Mononuclear cell (primary cell): Measurements from ENCODE around the gene PLEKHG3. TPM values are rescaled to one million over a fixed set of nuclear protein-coding genes. Genes with fewer than 3 reads are reported as not detected.

Experiments
- H3K27me3 ChIP-seq: 2 replicates; pipeline ENCODE4 v1.6.0; 2011; ENCODE audit warnings: low read length, control low read depth; ENCODE audit not compliant: insufficient read depth
- H3K4me1 ChIP-seq: 2 replicates; pipeline ENCODE4 v1.5.1; 2011; ENCODE audit warnings: mild to moderate bottlenecking, low read length, control low read depth; ENCODE audit not compliant: insufficient read depth
- H3K4me3 ChIP-seq: 2 replicates; pipeline ENCODE4 v1.5.1; 2011; ENCODE audit warnings: mild to moderate bottlenecking, low read length, moderate library complexity
- H3K9me3 ChIP-seq: 2 replicates; pipeline ENCODE4 v1.5.1; 2011; ENCODE audit warnings: low read depth, mild to moderate bottlenecking, control low read depth, low read length
- total RNA-seq: library from RNA; depleted of rRNA; stranded (reverse); fragments of >200 nt; gene quantifications from one replicate; pipeline ENCODE4 v1.2.3, GENCODE V29; 2012

Gene PLEKHG3
- total RNA-seq, 1 donor, result 6.7 TPM

DNA sequence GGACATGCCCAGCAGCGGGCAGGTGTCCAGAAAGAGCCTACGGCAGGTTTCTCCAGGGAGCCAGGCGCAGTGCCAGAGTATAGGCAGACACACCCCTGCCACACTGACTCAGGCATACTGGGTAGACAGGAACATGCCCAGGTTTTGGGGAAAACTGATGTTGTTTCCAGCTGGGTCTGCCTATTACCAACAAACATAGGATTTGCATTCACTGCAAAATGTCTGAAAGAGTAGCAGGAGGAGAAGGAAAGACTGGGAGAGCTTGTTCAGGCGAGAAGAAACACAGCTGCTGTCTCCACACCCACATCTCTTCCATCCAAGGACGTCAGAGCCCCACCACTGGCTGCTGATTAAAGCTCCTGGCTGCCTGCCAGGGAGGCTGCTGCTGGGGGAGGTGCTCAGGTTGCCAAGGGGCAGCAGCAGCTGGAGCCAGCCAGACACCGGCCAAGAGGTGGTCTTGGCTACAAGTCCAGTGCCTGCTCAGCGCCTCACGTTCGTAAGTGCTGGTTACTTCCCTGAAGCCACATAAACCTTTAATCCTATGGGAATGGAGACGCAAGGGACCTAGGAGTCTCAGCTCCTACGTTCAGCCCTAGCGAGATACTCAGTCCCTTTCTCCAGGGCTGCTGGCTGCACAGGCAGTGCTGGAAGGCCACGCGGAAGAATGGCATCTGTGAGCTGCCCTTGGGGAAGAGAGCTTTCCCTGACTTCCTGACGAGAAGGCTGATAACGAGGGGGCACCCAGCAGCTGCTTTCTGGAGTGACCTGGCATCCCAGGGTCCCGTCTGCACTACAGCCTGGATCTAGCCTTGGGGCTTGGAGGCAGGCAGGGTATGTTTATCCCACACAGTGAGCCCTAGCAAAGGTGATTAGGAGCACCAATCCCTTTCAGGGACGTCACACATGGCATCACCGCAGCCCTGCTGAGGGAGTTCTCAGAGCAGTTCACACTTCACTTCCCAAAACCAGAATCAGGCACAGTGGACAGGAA lies 58.1 kb downstream of the PLEKHG3 start:
- Histone ChIP-seq H3K27me3 (peaks cover 3% of the 10 kb centered on the region), H3K9me3 (no peaks in the 10 kb centered on the region), H3K4me3 (no peak overlapping the region), H3K4me1 (peaks cover 50% of the 10 kb centered on the region)

DNA sequence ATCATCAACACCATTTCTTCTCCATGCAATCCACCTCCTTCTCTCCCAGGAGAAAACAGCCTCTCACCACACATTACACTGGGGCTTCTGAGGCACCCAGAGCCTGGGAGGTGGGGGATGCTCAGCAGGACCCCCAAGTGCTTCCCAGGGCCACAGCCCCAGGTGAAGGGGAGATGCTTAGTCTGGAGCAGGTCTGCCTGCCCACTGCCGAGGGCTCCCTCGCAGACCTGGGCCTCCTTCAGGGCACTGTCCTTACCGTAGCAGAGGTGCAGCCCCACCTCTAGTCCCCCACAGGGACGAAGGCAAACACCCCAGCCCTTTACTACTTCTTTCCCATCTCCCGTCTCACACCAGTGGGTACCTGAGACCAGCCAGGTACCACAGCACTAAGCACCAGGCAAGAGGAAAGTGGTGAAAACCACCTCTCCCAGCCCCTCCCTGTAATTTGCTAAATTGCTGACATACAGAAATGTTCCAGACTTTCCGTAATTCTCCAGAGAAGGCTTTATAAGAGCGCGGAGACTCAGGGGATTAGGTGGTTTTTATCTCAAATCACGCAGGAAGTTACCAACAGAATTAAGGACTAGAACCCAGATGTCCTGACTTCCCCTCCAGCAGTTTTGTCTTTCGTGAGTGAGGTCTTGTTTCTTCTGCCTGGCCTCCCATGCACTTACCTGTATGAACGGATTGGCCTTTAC lies 59.0 kb downstream of the PLEKHG3 start:
- Histone ChIP-seq H3K4me1 (peaks cover 41% of the 10 kb centered on the region), H3K27me3 (peaks cover 3% of the 10 kb centered on the region), H3K9me3 (no peaks in the 10 kb centered on the region), H3K4me3 (no peak overlapping the region)

DNA sequence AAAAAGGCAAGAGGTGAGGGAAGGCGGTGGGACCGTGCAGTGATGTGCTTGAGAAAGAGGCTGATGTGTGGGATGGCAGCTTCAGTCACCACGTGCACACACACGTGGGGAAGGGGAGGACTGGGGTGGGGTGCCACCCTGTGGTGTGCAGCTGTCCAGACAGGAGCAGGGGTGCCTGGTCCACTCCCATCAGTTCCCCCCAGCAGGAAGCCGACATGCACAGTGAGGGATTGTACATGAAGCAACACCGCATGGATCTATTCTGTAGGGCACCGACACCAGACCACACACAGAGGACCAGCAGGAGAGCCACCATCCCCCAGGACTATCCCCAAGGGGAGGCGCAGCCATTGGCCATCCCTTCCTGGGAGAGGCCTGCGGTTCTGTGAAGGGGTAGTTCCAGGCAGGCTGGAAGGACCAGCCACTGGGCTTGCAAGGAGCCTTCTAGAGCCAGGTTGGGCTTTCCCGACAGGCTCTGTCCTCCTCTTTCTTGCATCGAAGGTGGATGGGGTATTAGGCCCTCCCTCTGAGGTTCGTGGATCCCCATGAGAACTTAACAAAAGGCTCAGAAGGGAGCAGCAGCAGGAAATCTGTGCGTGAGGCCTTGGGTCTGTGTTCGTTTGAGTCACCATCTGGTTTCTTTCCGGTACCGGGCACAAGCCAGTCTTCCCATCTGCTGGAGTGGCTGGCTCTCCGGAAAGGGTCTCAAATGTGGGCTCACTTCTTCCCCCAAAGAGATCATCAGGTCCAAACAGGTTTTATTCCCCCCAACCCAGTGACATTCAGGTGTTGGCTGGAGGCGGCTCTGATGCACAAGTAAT lies 59.8 kb downstream of the PLEKHG3 start:
- no peak overlapping the region for H3K4me3 ChIP-seq

DNA sequence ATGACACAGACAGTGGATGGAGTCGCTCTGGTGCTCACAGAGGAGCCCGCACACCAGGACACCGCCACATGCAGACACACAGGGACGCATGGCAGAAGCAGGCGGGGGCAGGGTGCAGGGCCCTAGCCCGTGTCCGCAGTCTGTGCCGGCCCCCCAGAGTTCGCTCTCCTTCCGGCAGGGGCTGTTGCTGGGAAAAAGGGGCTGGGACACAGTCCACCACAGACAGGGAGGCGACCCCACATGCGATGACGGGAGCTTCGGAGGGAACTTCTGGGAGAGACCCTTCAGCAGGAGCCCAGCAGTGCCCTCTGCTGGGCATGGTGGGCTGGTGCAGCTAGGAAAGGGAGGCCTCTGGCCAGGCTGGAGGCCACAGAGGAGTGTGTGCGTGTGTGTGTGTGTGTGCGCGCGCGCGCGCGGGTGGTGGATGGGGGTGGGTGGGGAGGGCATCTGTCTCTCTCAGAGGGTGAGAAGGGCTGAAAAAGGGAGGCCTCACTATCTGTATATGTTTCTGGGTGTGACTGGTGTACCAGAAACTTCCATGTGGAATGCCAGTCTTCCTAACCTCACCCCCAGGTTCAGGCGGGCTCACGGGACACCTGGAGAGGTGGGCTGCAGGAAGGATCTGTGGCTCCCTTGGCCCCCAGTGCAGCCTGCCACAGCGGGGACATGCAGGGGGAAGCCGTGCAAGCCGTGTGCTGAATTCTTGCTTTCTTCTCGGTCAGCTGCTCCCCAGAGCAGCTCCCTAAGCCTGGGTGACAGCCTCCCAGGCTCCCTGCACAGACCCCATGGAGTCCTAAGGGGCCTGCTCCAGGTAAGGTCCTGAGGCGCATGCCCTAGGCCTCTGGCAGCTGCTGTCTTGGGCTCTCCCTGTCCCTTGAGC lies 60.7 kb downstream of the PLEKHG3 start:
- Histone ChIP-seq H3K27me3 (peaks cover 3% of the 10 kb centered on the region), H3K4me3 (no peak overlapping the region), H3K9me3 (no peaks in the 10 kb centered on the region), H3K4me1 (peaks cover 27% of the 10 kb centered on the region)

More for the DNA sequence above, 59.8 kb downstream of the PLEKHG3 start:
- H3K4me1 ChIP-seq, result peaks cover 35% of the 10 kb centered on the region
- no peaks in the 10 kb centered on the region for H3K9me3 ChIP-seq
- peaks cover 3% of the 10 kb centered on the region for H3K27me3 ChIP-seq

DNA sequence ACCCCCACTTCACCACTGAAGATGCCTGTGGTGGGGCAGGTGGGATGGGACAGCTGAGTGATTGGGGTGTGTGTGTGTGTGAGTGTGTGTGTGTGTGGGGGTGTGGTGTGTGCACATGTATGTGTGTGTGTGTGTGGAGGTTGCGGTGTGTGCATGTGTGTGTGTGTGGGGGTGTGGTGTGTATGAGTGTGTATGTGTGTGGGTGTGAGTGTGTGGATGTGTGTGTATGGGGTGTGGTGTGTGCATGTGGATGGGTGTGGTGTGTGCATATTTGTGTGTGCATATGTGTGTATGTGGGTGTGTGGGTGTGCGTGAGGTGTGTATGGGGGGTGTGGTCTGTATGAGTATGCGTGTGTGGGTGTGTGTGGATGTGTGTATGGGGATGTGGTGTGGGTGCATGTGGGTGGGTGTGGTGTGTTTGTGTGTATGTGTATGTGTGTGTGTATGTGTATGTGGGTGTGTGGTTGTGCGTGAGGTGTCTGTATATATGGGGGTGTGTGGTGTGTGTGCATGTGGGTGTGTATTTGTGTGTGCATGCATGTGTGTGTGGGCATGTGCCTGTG lies 61.6 kb downstream of the PLEKHG3 start:
- Histone ChIP-seq H3K4me3 (no peak overlapping the region), H3K27me3 (peaks cover 3% of the 10 kb centered on the region), H3K4me1 (peaks cover 23% of the 10 kb centered on the region), H3K9me3 (no peaks in the 10 kb centered on the region)

DNA sequence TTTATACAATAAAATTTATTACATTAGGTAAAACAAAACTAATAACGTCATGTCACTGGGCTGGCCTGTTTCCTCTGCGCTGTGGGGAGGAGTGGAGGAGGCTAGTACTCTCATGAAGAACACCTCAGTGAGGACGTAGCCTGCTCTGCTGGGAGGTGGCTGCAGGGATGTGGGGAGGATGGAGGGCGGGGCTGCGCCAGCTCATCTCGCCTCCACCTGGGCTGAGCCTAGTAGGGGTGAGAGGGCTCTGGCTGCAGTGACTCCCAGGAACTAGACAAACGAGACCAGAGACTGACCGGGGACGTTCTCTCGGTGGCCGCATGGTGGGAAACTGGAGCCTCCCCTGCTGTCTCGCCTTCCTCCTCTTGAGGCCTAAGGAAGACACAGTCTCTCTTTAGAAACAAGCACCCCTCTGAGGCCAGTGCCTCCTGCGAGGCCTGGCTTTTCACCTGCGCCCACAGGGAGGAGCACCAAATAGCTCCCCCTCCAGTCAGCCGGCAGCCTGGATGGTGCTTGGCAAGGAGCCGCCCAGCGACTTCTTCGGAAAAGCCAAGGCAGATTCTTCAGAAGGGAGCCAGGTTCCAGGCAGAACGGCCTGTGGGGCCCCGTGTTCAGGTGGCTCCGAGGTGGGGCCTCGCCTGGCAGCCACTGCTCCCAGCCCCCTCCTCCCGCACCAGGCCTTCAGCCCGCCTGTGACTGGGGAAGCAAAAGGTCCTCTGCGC lies 62.4 kb downstream of the PLEKHG3 start:
- no peak overlapping the region for H3K4me3 ChIP-seq
- H3K9me3 ChIP-seq, result no peaks in the 10 kb centered on the region
- H3K27me3 ChIP-seq, result peaks cover 3% of the 10 kb centered on the region
- peaks cover 28% of the 10 kb centered on the region for H3K4me1 ChIP-seq

DNA sequence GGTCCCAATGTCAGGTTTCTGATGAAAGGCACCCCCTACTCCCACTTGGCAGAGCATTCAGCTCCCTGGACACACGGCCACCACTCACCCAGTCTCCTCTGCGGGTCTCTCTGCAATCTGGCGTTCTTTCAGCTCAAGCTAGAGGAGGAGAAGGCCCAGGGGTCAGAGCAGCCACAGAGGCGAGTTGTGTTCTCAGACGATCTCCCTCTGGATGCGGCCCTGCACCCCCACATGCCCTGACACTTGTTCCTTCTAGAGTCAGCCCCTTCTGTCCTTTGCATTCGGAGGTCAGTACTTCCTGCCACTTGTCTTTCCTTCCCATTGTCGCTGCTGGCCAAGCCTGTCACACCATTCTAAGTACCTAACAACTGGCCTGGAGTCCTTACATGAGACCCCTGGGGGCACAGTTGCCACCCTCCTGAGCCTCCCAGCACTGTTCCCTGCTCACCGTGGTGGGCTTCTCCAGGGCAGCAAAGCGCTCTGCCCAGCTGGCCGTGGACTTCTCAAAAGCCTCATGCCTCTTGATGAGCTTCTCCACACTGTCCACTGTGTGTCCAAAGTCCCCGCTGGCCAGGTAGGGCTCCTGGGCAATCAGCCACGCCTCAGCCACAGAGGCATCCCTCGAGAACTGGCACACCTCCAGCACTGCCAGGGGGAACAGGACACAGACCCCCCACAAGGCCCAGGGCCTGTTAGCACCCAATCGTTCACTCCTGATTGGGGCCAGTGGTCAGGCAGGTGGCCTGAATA lies 63.2 kb downstream of the PLEKHG3 start:
- Histone ChIP-seq H3K4me1 (peaks cover 22% of the 10 kb centered on the region), H3K4me3 (no peak overlapping the region), H3K27me3 (no peaks in the 10 kb centered on the region), H3K9me3 (no peaks in the 10 kb centered on the region)

DNA sequence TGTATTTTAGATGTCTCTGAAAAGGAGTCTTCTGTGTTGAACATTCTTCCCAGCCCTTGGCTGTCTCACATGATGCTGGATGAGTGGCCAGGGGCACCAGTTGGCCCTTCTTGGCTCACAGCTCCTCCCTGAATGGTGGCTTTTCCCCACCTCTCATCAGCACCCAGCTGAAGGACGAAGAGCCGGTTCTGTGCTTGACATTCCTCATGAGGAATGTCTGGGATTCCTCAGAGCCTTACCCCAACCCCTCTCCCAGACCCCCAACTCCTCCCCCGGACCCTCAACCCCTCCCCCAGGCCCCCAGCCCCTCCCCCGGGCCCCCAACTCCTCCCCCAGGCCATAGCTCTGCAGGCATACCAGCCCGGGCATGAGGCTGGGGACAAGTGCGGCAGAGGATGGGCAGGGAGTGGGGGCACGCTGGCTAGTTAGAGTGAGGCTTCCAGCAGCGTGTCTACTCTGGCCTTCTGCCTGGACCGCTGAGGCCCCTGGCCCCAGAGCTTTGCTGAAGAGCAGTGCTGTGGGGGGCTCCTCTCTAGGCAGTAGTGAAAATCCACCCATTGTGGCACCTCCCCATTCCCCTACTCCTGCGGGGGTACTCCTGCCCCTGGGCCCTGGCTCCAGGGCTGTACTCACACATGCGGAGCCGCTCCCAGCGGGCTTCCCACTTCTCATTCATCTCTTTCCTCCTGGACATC lies 64.3 kb downstream of the PLEKHG3 start:
- no peaks in the 10 kb centered on the region for H3K27me3 ChIP-seq
- H3K4me3 ChIP-seq, result no peak overlapping the region
- peaks cover 18% of the 10 kb centered on the region for H3K4me1 ChIP-seq
- H3K9me3 ChIP-seq, result no peaks in the 10 kb centered on the region

DNA sequence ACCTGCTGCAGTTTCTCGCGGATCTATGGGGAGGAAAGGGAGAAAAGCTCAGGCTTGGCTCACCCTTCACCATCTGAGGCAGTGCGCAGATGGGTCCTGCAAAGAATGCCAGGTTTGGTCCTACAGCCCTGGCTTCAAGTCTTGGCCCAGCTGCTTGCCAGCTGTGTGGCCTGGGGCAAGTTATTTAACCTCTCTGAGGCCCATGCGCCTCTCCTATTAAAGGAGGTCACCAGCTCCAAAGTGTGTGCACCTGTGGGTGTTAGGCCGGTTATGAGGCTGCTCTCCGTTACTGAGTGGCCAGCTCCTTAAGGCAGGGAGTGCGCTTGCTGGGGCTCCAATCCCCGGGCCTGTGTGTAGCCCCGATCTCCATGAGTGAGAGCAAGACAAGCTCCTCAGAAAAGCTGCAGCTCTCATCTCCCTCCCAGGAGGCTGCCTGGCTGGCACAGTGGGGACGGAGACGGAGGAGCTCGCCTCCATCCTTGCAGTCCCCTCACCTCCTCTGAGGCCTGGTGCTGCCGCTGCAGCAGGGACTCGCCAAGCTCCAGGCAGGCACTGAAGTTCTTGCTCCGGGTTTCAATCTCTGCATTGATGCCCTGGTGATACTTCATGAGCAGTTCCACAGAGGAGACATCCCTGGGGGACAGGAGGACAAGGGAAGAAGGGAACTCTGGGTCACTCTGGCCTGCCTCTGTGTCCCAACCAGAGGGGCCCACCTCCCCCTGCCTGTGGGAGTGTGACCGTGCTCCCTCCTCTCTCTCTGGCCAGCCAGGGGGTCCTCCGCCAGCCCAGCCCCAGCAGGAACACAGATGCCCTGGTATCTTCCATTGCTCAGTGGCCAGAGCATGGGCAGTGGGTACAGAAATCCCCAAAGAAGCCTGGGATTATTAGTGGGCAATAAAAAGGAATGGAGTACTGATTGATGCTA lies 65.1 kb downstream of the PLEKHG3 start:
- Histone ChIP-seq H3K4me3 (no peak overlapping the region), H3K4me1 (peaks cover 10% of the 10 kb centered on the region), H3K27me3 (no peaks in the 10 kb centered on the region), H3K9me3 (no peaks in the 10 kb centered on the region)

DNA sequence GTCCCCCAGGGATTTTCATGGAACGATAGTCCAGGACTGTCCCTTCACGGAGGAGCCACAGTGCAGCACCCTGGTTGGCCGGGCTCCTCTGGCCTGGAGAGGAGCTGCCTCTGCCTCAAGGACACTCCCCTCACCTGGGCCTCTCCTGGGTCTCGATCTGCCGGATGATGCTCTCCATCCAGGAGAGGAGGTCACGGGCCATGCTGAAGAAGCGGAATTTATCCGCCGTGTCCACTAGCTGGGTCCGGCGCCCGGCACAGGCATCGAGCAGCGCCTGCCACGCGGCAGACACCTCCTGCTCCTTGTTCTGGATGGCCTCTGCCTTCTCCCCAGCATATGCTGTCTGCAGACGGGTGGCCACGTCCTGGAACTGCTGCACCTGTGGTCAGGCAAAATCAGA lies 66.5 kb downstream of the PLEKHG3 start:
- peaks cover 6% of the 10 kb centered on the region for H3K4me1 ChIP-seq
- H3K27me3 ChIP-seq, result no peaks in the 10 kb centered on the region
- no peak overlapping the region for H3K4me3 ChIP-seq
- no peaks in the 10 kb centered on the region for H3K9me3 ChIP-seq

DNA sequence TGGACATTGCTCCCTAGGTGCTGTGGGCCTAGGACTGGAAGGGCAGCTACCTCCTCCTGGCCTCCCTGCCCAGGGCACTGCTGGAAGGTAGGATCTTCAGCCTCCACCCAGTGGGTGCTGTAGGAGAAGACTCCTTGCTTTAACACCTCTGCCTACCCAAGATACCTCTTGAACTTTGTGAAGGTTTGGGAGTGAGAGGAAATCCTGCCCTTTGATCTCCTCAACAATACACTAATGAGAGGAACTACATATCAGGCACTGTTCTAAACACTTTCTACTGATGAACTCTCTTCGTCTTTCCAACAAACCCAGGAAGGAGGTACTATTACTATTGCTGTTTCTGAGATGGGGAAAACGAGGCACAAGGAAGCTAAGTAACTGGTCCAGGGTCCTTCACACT lies 66.9 kb downstream of the PLEKHG3 start:
- H3K27me3 ChIP-seq, result no peaks in the 10 kb centered on the region
- no peaks in the 10 kb centered on the region for H3K9me3 ChIP-seq
- no peak overlapping the region for H3K4me3 ChIP-seq
- peaks cover 6% of the 10 kb centered on the region for H3K4me1 ChIP-seq
